ENCODE results near the gene DPYSL4. TPM values are rescaled to one million over a fixed set of nuclear protein-coding genes. Genes with fewer than 3 reads are reported as not detected.

The DPYSL4 gene
- total RNA-seq, 1 experiment from 2014 or later = 1.6 TPM

GRCh38 chr10:132163826-132164515 is 22.8 kb upstream of the DPYSL4 start:
- DNase-seq (ENCODE audit: low read depth) = no peak

GRCh38 chr10:132164761-132165278 is 21.9 kb upstream of the DPYSL4 start:
- no peak for DNase-seq (ENCODE audit: low read depth)

GRCh38 chr10:132165416-132165980 is 21.2 kb upstream of the DPYSL4 start:
- DNase-seq (ENCODE audit: low read depth) = no peak

- DNase-seq (ENCODE audit: low read depth) = no peak
Measured at GRCh38 chr10:132166216-132166950, 20.4 kb upstream of the DPYSL4 start.

- no peak for DNase-seq (ENCODE audit: low read depth)
Measured at GRCh38 chr10:132167041-132167674, 19.6 kb upstream of the DPYSL4 start.

GRCh38 chr10:132167976-132168375 is 18.8 kb upstream of the DPYSL4 start:
- no peak for DNase-seq (ENCODE audit: low read depth)

GRCh38 chr10:132168571-132169030 is 18.1 kb upstream of the DPYSL4 start:
- no peak for DNase-seq (ENCODE audit: low read depth)

- DNase-seq (ENCODE audit: low read depth) = no peak
Measured at GRCh38 chr10:132169031-132169765, 17.6 kb upstream of the DPYSL4 start.

- no peak for DNase-seq (ENCODE audit: low read depth)
Measured at GRCh38 chr10:132169766-132170560, 16.8 kb upstream of the DPYSL4 start.

- no peak for DNase-seq (ENCODE audit: low read depth)
Measured at GRCh38 chr10:132170561-132171361, 16.0 kb upstream of the DPYSL4 start.

GRCh38 chr10:132172091-132173066 is 14.4 kb upstream of the DPYSL4 start:
- DNase-seq (ENCODE audit: low read depth) = no peak

GRCh38 chr10:132173185-132173584 is 13.6 kb upstream of the DPYSL4 start:
- DNase-seq (ENCODE audit: low read depth) = no peak

GRCh38 chr10:132174237-132174636 is 12.5 kb upstream of the DPYSL4 start:
- no peak for DNase-seq (ENCODE audit: low read depth)

- no peak for DNase-seq (ENCODE audit: low read depth)
Measured at GRCh38 chr10:132175408-132175807, 11.3 kb upstream of the DPYSL4 start.

- DNase-seq (ENCODE audit: low read depth) = no peak
Measured at GRCh38 chr10:132175907-132176581, 10.7 kb upstream of the DPYSL4 start.

- DNase-seq (ENCODE audit: low read depth) = no peak
Measured at GRCh38 chr10:132176623-132177500, 9.9 kb upstream of the DPYSL4 start.

- DNase-seq (ENCODE audit: low read depth) = no peak
Measured at GRCh38 chr10:132178046-132178445, 8.7 kb upstream of the DPYSL4 start.

Measured in RPMI7951 (cell line).